Astrocyte of the spinal cord (primary cell): ENCODE results near the gene ZNF630.
"Not testable (repeated sequence)": the region's sequence is repeated elsewhere in the genome, so short reads cannot be mapped to it uniquely, and the experiment has no call there.

Experiments
- DNase-seq: peaks from one replicate; pipeline ENCODE4 v3.0.0; 2011; ENCODE audit warnings: low read depth, low spot score
- H3K4me3 ChIP-seq: 2 replicates; pipeline ENCODE4 v1.5.1; 2011; ENCODE audit warnings: low read depth, mild to moderate bottlenecking, low read length, moderate library complexity
- in situ Hi-C: cut with HindIII; loops from 2 replicates; pipeline ENCODE4 v1.10.0; 2017; ENCODE audit warnings: low sequenced_read_pairs

ZNF630 gene

GRCh38 chrX:48009445-48009960 lies 61.9 kb downstream of the ZNF630 start:
- in situ Hi-C loops, H3K4me3 ChIP-seq, DNase-seq: not testable (repeated sequence)
